Activated T-cell treated with anti-CD3 and anti-CD28 coated beads, Interleukin-2, amount 50 U/mL, for 48 hours (primary cell): ENCODE results near the gene DGKI.

ENCODE experiments used
- DNase-seq, 2 experiments: peaks; one replicate each; pipeline ENCODE4 v3.0.0-alpha.2; 2020

Gene DGKI

DNA sequence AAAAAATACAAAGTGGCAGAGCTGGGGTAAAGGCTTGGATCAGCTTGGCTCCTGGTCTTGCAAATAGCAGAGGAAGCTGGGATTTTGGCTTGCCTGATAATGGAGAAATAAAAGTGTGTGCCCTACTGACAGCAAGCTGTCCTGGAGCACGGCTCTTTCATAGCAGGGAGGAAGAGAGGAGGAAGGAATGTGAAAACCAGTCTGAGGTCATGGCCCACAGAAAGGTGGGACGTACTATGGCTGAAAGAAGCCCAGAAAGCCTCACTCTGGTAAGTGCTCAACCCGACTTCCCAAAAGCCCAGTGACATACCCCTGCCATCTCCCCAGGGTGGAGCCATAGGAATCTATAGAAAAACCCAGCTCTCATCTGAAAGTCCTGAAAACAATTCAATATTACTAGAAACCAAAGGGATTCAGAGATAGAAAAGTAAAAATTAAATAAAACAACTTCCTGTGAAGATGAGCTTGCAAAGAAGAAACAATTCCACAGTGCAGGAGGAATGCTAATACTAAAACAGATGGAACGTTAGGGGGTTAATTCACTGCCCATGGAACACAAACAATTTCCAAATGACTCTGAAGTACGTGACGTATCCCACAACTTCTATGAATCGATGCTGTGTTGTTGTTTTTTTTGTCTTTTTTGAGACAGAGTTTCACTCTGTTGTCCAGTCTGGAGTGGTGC, 256.6 kb downstream of the DGKI start:
- no peak for DNase-seq

DNA sequence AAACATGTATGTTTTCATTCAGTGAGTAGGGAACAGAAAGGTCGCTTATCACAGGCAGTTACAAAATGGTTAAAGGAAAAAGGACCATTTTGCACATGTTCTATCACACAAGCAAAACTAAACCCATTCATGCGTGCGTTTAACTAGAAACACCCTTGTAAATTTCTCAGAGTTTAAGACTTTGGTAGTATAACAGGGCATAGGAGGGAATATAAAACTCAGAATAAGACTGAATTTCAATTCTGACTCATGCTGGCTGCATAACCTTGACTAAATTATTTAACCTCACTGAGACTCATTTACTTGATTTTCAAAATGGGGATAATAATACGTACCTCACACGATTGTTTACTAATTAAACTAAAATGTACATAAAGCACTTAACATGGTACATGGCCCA, 259.4 kb downstream of the DGKI start:
- no peak for DNase-seq

DNA sequence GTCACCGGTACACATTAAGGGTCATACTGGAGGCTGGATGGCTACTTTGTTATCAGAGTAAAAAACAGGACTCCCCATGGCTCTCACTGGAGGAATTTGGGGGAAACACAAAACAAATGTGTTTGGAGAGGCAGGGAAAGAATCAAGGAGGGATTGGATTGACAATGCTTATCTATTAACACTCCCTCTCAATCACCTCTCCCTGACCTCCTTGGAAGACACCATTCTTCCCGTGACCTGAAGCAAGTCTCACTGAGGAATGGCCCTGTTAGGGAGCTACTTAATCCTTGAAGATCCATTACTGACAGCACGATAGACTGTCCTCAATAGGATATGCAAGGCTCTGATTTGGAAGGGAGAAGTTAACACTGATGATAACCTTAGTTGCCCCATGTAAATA, 261.2 kb downstream of the DGKI start:
- DNase-seq: no peak

DNA sequence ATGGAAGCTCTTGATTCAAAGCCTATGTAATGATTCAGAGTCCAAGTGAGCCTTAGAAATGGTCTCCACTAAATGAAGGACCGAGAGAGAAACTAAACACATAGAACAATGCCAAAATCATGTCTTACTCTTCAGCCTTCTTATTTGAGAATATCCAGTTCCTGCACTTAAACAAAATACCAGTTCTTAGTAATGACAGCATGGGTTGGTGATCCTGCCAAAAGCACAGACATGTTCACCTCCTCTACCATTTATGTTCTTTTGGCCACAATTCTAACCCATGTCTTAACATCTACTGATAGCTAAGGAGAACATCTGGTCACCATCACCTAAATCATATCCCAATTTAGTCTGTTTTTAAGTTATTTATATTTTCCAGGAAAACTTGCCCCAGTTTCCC, 263.6 kb downstream of the DGKI start:
- DNase-seq: no peak

DNA sequence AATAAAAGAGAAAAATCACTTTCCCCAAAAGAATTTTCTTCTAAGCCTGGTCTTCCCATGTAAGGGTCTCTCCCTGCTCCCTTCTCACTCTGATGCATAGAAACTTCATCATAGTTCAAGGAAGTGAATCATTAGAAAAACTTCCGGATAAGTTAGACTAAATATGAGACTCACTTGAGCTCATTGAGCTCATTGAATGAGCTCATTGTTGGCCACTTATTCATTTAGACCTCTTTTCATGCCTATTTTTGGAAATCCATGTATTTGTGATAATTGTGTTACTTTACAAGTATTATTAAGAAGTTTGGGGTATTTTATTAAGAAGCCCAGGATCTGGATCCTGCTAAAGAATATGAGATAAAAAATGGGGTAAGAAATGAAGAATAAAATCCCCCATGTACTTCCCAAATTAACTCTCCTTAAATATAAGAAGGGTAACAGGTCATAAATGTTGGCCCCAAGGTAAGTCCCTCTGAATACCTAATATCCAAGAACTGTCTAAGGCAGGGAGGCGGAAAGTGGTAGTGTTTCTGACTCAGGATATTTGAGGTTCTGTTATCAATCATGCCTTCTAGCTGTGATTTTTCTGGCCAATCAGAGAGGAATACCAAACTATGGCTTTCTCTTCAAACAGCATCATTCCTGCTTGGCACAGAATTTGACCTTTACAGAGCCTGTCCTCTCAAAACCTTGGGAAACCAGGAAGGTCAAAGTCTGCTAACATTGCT, 266.7 kb downstream of the DGKI start:
- DNase-seq: no peak

DNA sequence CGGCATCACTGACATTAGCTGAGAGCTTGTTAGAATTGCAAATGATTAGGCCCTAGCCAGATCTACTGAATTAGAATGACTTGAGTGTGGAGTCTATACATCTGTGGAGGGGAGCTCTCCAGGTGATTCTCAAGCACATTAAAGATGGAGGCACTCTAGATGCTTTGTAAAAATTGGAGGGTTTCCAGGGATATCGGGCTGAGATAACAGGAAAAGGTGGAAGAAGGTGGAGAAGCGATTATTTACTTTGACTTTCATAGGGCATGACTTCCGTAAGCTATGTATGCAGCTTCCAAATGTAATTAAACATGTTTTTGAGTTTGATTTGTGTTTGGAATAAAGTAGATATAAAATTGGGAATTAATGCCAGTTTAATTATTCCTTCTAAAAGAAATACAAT, 268.2 kb downstream of the DGKI start:
- DNase-seq: no peak

DNA sequence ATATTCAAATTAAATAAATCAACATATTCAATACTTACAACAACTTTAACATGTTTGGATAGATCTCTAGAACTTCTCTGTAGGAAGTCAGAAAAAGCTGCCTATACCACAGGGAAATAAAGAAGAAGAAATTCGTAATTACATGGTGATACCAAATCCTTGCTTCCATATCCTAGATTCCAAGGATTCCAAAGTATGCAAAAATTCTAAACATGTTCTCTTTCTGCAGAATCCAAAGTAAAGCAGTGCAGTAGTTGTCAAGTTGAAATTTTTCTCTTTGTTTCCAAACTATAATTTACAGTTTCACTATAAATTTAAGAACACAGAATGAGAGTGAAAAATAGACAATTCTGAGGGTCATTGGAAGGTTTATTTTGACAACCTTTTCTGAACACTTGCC, 269.6 kb downstream of the DGKI start:
- no peak for DNase-seq

DNA sequence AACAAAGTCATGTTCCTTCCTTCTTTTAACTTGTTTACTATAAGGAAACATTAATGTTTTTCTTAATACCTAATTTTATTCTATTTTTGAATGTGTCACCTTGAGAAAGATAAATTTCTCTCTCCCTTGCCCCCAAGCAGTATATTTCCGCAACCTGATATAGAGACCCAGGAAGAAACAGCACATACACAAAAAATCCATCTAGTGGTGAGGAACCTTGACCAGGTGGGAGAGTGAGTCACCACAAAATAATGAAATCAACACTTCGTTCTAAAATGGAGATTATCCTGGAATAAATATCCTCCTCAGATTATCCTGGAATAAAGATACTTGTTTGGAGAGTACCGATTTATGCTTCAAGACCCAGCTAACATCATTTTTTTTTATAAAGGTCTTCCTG, 270.3 kb downstream of the DGKI start:
- DNase-seq: no peak

DNA sequence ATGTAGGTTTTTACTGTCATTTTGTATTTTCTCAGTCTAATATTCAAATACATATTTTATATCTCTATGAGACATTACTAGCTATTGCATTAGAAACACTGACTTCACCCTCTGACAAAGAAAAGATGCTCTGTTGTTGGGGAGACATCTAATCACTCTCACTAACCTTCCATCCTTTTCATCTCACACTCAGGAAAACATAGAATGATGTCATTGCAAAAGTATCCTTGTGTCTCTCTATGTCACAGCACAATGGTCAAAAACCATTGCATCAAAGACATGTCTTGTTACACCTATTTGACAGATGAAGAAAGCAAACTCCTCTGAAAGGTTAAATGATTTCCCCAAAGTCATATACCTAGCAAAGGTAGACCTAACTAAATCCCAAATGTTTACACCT, 272.0 kb downstream of the DGKI start:
- DNase-seq: no peak

DNA sequence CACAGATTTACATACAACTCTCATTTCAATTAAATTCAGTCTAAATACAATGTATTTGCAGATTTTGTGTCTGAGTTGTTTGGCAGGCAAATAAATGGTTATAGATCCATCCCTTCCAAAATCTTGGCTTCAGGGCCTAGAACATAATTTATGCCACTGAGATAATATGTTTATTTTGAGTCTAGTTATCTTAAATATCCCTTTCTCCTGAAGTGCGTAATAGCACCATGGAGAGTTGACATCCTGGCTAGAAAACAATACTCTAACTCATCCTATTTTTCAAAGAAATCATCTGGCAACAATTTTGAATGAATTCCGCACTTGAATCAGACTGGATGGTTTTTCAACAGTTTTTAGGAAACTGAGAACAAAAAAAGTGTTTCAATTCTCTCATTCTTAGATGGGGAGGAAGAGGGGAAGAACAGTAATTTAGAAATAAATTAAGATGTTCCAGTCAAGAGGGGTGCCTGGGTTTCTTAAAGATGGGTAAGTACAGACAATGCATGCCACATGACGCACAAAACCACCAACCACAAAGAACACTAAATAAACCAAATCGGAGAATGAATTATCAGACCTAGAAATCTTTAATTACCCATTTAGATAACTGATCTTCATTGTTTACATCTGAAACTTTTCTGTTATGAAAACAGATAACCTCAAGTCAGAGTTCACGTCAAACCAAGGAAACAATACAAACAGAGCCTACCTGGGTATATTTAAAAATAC, 274.6 kb downstream of the DGKI start:
- DNase-seq: no peak

DNA sequence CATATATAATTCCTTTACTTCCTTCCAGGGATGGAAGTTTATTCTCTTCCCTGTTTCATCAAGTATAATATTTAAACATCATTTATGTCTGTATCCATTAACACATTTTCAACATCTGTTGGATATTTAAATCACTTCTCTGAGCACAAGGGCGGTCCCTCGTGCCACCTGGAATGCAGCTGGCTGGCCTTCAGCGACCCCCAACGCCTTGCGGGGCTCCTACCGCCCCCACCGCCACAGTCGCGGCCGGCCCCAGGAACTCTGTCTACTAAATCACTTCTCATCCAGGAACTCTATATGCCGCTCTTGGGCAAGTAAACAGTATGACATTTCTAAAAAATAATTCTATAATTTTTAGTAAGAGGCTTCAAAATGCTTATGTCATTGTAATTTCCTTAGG, 282.1 kb downstream of the DGKI start:
- DNase-seq: no peak

DNA sequence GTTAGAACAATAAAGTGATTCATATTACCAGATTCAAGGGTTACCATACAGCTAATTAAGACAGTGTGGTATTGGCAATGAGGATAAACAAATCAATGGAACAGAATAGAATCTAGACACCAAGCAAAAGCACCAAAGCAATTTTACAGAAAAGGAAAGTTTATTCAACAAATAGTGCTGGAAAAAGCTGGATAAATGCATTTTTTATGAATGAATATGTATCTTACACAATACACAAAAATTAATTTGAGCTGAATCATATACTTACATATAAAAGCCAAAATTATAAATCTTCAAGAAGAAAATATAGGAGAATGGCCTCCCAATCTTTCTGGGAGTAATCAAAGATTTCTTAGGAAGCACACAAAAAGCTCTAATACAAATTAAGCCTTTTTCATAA, 282.8 kb downstream of the DGKI start:
- DNase-seq: no peak

DNA sequence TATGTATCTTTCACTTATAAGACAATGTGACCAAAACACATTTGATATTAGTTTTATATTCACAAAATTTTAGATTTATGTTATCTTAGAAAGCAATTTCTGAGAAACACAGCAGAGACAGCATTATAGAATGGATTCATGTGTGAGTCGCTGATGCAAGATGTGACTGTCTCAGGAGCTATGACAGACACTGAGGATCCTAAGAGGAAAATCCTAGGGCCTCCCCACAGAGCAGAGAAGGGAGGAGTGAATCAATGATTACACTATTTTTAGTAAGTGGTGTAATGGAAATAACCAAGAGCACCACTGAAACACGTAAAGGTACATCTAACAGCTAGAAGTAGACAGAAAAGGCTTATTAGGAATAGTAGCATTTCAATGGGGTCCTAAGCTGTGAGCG, 299.3 kb downstream of the DGKI start:
- DNase-seq: no peak

DNA sequence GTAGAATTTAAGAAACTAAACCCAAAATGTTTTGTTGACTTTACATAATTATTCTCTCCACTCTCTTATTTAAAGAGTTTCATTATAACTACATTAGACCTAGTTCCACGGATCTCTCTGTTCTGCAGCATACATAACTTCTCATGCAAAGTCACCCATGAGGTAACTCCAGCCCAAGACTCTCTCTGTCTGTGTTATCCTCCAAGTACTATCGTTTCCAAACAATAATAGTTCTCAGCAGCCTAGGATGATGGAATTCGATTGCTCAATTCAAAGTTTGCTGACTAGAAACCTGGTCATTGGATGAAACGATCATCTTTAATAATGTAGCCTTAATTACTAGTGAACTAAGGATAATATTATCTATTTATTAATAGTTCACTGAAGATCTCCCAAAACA, 300.1 kb downstream of the DGKI start:
- no peak for DNase-seq

DNA sequence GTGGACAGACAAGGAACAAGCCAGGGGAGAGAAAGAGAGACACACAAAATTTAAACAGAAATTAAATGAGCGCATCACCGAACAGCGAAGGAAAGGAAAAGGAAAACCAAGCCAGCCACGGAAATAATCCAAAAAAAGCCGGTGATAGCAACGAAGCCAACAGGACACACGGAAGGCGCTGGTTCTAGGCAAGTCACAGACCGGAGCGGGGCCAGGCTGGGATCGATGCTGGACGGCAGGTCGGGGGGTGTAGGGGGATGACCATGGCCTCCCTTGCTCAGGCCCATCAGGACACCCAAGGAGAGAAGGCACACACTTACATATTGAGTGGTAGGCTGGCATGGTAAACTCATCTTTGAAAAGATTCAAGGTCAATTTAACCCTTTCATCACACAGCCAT, 300.8 kb downstream of the DGKI start:
- DNase-seq: no peak

DNA sequence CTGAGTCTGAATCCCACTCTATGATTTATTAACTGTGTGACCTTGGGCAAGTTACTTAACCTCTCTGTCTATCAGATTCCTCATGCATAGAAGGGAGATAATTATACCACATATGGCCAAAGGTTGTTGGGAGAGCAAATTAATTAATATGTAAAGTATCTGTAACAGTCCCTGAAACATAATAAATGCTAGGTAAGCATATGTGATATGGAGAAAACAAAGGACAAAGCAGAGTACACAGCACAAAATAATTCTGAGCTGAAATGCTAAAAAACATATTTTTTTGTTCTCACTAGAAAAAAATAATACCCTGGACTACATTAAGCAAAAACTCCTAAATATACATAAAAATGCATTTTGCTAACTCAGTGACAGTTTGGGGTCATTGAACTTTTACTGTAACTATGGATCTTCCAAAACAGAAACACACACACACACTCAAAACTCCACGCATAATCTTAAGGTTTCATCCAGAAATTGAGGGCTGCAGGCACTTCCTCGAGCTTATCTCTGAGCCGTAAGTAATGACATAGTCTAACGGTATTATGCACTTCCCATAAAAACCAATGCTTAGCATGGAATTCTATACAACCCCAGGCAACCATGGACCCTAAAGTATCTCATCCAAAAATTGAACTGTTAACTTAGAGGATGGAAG, 301.6 kb downstream of the DGKI start:
- DNase-seq: no peak

DNA sequence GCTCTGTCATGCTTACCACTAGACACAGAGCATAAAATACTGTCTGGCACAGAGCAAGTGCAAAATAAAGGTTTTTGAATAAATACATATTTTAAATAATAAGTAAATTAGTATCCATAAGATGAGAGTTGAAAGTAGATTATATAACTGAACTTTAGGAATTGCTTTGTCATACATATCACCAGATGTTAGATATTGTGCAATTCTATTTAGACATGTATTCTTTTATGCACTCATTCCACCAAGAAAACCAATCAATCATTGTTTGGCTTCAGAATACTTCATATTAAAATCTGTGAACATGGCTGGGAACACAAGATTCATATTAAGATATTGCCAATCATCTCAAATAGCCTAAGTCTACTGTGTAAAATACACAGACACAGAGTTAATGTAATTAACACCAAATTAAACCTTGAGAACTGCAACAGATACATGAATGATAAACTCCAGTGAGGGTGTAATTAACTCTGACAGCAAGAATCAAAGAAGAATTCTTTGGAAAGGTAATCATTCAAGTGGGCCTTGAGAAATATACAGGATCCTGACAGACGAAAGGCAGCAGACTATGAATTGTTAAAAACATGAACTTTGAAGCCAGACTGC, 302.2 kb downstream of the DGKI start:
- DNase-seq: no peak

DNA sequence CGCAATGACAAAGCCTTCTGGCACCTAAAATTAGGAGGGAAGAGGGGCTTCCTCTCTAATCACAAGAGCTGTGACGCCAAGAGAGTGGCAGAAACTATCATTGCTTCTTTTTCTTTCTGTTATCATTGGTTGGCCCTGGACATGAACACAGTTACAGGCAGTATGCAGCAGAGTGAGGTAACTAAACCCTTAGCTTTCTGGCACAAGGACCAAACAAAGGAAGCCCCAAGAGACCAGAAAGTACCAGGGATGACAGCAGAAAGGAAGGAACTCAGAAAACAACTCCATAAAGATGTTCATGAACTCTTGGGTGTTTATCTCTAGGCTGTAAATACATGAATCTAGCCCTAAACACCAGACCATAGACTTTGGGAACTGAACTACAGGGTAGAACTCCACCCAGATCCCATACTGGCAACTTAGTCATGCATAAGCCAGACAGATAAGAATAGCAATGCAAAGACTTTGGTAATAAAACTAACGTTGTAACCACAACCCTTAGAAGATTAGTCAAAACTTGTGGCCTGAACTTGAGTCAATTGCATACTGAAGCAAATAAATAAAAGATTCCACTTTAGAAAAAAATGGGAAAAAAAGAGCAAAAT, 307.6 kb downstream of the DGKI start:
- DNase-seq: no peak

DNA sequence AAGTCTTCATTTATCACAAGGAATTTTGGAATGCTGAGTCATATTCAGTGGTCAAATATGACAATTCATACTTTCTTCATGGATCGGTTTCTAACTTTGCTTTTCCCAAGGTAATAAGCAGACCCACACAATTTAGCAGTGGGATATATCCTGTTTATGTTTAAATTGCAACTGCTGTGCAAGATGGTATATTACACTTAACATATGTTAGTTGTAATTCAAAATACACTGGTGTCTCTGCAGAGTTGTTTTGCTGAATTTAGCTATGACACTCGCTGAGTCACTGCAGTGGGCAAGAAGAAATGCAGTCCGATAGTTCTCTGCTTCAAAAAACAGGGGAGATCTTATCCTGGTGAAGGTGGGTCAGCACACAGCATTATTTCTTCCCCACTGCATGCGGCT, 308.4 kb downstream of the DGKI start:
- DNase-seq: no peak

DNA sequence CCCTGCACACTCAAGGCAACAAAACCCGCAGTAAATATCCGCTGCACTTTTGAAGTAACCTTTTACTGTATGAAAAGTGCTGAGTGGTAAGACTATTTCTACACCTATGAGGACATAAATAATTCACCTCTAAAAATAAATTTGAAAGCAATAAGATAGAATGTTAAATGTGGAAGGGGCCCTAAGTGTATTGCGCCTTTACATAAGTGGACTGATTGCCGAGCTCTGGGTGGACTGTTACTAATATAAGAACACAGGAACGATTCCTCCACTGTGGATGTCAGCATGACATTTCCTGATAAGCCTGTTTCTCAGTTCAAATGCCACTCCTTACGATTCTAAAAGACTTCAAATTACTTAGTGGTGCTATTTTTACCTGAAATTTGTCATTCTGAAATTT, 311.2 kb downstream of the DGKI start:
- DNase-seq: no peak

DNA sequence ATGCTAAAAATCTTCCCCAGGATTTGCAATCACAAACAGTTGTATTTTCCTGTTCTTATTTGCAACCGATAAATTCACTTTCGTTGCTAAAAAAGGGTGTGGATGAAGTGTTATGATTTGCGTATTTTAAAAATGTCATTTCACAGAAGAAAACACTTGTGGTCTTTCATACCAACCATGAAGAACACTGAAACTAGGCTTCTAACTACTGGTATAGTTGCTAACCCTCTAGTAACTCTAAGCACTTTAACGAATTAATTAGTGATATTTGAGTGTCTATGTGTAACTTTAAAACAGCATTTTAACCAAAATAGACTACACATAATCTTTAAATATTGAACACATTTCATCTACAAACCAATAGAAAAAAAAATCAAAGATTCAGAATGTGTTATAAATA, 315.1 kb downstream of the DGKI start:
- no peak for DNase-seq

DNA sequence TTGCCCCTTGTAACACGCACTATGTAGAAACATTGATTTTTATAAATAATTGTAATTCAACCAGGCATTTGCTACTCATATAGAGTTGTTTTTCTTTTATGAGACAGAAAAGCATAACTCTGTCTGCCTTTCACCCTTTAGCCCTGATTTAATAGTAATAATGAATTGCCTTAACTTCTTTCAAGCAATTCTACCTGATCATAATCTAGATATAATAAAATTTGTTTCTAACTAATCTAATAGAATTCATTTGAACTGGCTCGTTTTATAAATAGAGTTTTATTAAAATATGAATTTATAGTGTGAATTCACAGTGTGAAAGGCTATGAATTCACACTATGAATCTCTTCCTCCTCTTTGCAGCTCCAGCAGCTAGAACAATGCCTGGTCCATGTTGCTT, 319.1 kb downstream of the DGKI start:
- DNase-seq: no peak

DNA sequence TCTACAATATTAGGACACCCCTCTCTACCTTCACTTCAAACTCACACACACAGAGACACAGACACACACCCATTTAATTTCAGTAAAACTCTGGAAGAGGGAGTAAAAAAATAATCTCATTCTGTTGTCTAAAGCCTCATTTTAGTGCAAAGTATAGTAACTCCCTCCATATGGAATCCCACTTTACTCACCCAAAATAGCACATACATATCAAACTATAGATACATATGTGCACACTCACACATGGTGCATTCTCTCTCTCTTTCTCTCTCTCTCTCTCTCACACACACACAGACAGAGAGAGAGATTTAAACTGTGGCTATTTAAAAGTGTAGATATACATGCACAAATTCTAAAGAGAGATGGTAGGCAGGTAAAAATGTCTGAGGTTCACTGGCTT, 323.6 kb downstream of the DGKI start:
- no peak for DNase-seq
